GM19193 (cell line): ENCODE data around the gene TNNT2.

Experiments
- POLR2A ChIP-seq: IDR thresholded peaks from 4 replicates; pipeline ENCODE4 v1.6.1; 2011; ENCODE audit not compliant: insufficient read depth, insufficient read length; ENCODE audit errors: extremely low read depth

The TNNT2 gene

GRCh38 chr1:201345081-201345355 lies 32.5 kb downstream of the TNNT2 start:
- no peak for TF ChIP-seq POLR2A

- no peak for TF ChIP-seq POLR2A
Measured at GRCh38 chr1:201344206-201345080, 33.0 kb downstream of the TNNT2 start.

- TF ChIP-seq POLR2A = no peak
Measured at GRCh38 chr1:201341377-201341776, 36.1 kb downstream of the TNNT2 start.

GRCh38 chr1:201336711-201337450 lies 40.6 kb downstream of the TNNT2 start:
- TF ChIP-seq POLR2A = no peak

- TF ChIP-seq POLR2A = no peak
Measured at GRCh38 chr1:201335901-201336300, 41.6 kb downstream of the TNNT2 start.

GRCh38 chr1:201335174-201335870 lies 42.2 kb downstream of the TNNT2 start:
- TF ChIP-seq POLR2A = no peak

GRCh38 chr1:201334325-201335173 lies 42.9 kb downstream of the TNNT2 start:
- TF ChIP-seq POLR2A = no peak

GRCh38 chr1:201332616-201333335 lies 44.7 kb downstream of the TNNT2 start:
- no peak for TF ChIP-seq POLR2A

- no peak for TF ChIP-seq POLR2A
Measured at GRCh38 chr1:201332021-201332420, 45.5 kb downstream of the TNNT2 start.

GRCh38 chr1:201331166-201331565 lies 46.3 kb downstream of the TNNT2 start:
- TF ChIP-seq POLR2A = no peak

GRCh38 chr1:201330541-201330940 lies 46.9 kb downstream of the TNNT2 start:
- TF ChIP-seq POLR2A = no peak

GRCh38 chr1:201329801-201330200 lies 47.7 kb downstream of the TNNT2 start:
- no peak for TF ChIP-seq POLR2A

- TF ChIP-seq POLR2A = no peak
Measured at GRCh38 chr1:201329286-201329685, 48.2 kb downstream of the TNNT2 start.

GRCh38 chr1:201328576-201328975 lies 48.9 kb downstream of the TNNT2 start:
- no peak for TF ChIP-seq POLR2A
